HG03108 (cell line): ENCODE data around the gene SRM.
"Not testable (repeated sequence)": the region's sequence is repeated elsewhere in the genome, so short reads cannot be mapped to it uniquely, and the experiment has no call there.

ENCODE experiments used
- ATAC-seq: cut with Tn5 transposase; IDR thresholded peaks from one replicate; pipeline ENCODE4 v1.9.1; 2021; ENCODE audit warnings: moderate library complexity; ENCODE audit not compliant: unreplicated experiment

Gene SRM

GRCh38 chr1:11065796-11066195 is 6.0 kb upstream of the SRM start:
- ATAC-seq: no peak

GRCh38 chr1:11064942-11065341 is 5.1 kb upstream of the SRM start:
- no peak for ATAC-seq

- not testable (repeated sequence) for ATAC-seq
Observed at GRCh38 chr1:11063937-11064537, 4.2 kb upstream of the SRM start.

- no peak for ATAC-seq
Observed at GRCh38 chr1:11062965-11063401, 3.2 kb upstream of the SRM start.

- no peak for ATAC-seq
Observed at GRCh38 chr1:11061652-11062365, 2.0 kb upstream of the SRM start.

DNA sequence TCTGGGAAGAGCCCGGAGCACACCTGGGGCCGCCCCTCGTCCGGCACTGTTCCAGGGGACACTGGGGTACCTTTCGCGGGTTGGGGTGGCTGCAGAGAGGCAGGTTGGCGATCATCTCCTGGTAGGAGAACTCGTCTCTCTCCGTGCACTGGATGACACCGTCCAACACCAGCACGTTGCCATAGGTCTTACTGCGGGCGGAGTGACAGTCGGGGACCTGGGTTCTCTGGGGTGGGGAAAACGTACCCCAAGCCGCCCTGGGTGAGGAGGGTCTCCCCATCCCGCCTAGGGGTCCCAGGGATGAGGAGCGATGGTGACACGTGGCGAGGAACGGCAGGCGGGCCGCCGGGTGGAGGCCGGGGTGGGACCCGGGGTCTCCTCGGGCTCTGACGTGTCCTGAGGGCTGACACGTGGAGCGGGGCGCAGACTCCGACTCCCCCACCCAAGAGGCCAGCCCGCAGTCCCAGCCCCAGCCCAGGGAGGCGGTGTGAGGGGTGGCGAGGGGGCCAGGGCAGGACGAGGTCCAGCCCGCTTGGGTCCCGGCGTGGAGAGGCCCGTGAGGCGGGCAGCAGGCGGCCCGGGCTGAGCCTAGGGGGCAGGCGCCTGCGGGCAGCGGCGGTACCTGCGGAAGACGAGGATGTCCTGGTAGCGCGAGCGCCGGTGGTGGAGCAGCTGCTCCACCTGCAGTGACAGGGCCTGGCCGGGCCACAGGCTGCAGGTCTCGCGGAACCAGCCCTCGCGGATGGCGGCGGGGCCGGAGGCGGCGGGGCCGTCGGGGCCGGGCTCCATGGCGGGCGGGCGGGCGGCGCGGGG is 457 bp downstream of the SRM start:
- ATAC-seq: peak; percentile 21

GRCh38 chr1:11058595-11059154 is 1.1 kb downstream of the SRM start:
- ATAC-seq: no peak

DNA sequence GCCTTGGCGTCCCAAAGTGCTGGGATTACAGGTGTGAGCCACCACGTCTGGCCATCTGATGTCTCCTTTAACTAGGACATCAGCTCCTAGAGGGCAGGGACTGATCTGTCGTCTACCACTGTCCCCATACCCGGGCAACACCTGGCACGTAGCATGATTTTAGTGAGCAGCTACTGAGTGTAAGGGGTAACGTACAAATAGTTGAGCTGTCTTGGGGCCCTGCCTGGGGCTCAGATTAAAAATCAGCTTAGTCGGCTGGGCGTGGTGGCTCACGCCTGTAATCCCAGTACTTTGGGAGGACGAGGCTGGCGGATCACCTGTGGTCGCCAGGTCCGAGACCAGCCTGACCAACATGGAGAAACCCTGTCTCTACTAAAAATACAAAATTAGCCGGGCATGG is 1.8 kb downstream of the SRM start:
- no peak for ATAC-seq

GRCh38 chr1:11057477-11057876 is 2.3 kb downstream of the SRM start:
- ATAC-seq: no peak

GRCh38 chr1:11056504-11056903 is 3.3 kb downstream of the SRM start:
- ATAC-seq: no peak

- ATAC-seq: no peak
Observed at GRCh38 chr1:11055676-11056075, 4.1 kb downstream of the SRM start.

GRCh38 chr1:11054666-11055065 is 5.2 kb downstream of the SRM start:
- ATAC-seq: no peak

- no peak for ATAC-seq
Observed at GRCh38 chr1:11054181-11054580, 5.6 kb downstream of the SRM start.

GRCh38 chr1:11053758-11054137 is 6.1 kb downstream of the SRM start:
- no peak for ATAC-seq

DNA sequence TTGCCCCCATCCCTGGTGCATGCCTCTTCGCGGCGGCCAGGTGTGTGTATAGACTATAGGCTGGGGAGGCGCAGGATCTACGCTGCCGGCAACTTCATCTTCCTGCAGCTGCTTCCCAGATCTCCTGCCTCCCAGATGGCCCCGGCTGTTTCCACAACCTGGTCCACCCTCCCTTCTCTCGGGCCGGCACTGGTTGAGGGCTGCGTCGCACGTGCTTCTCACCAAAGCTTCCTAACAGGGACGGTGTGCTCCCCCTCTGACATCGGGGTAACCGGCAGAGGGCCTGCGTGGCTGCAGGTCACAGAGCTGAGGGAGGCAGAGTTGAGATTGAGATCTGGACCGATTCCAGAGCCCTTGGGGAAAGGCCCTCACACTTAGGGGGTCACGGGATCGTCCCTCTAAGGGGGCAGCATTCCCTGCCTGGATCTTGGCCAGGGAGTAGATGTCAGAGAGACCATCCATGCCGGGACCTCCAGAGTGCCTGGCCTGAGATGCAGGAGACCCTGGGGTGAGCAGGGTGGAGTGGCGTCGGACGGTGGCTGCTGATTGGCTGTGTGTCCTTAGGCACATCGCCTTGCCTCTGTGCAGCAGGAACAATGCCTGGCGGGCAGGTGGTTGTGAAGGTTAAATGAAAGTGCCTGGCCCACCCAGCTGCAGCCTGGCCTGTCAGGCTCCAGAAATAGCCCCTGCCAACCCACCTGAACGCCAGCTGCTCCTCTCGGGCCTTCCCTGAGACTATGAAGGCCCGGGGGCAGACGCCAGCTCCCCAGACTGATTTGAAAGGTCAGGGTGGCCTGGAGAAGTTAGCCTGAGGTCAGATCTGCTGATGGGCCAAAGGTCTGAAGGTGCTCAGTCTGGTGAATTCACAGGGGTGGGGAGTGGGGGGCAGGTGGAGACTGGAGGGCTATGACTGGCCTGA is 6.7 kb downstream of the SRM start:
- ATAC-seq: no peak

DNA sequence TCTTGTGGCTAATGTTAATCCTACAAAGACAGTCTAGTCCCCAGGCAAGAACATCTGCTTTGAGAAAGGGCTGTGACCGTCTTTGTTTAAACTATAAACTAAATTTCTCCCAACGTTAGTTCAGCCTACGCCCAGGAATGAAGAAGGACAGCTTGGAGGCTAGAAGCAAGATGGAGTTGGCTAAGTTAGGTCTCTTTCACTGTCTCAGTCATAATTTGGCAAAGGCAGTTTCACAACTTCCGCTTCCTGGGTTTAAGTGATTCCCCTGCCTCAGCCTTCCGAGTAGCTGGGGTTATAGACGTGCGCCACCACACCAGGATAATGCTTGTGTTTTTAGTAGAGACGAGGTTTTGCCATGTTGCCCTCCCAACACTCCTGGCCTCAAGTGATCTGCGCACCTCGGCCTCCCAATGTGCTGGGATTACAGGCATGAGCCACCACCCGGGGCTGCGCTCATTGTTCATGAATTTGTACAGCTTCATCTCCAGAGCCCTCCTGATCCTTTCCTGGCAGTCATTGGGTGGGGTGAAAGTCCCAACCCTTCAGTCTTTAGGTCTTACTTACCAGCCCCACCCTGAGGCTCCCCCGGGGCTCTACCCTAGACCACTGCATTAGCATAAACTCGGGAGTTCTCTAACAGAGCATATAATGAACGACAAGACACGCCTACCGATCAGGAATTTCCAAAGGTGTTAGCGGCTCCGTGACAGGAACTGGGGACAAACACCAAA is 7.9 kb downstream of the SRM start:
- no peak for ATAC-seq

DNA sequence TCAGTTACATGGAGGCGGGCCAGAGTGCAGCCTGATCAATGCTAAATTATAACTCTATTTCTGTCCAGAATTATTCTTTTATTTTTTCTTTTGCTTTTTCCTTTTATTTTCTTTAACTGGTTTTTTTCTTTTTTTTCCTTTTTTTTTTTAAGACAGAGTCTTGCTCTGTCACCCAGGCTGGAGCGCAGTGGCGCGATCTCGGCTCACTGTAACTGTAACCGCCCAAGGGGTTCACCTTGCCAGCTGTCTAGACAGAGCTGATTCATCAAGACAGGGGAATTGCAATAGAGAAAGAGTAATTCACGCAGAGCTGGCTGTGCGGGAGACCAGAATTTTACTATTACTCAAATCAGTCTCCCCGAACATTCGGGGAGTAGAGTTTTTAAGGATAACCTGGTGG is 8.7 kb downstream of the SRM start:
- ATAC-seq: not testable (repeated sequence)

DNA sequence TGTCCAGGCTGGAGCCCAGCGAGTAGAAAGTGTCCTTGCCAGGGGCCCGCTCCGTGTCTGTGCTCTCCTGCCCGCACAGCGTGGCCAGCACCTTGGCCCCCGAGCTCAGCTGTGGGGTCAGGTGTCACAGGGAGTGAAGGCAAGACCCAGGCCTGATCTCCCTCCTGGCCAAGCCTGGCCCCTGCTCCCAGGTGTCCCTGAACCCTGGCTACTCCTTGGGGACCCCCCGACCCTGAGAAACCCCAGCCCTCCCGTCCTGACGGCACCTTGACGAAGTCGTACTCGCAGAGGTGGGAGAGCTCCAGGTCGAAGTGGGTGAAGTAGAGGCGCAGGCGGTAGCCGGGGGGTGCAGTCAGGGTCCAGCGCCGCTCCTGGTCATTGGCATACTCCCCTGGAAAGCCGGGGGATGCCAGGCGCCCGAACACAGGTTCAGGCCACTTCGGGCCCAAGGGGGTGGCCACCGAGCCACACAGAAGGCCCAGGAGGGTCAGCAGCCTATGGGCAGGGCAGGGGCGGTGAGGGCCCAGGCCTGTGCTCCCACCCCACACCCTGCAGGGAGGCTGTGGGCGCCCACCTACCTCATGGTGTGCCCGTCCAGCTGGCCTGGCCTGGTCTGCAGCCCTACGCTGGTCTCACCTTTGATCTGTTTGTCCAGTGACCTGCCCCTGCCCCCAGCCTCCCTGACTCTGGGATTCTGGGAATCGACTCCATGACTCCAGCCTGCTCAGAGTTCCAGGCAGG is 13.0 kb downstream of the SRM start, which contains the start of gene MASP2:
Gene MASP2 (minus strand): TSS at position 615 of the 741 bp plus-strand sequence. CDS start 32 bp downstream, at position 583.
- ATAC-seq: no peak

- no peak for ATAC-seq
Observed at GRCh38 chr1:11046270-11046566, 13.6 kb downstream of the SRM start.
